ENCODE data around the gene SLC2A6. TPM values are rescaled to one million over a fixed set of nuclear protein-coding genes. Genes with fewer than 3 reads are reported as not detected.
A peak's percentile ranks its signal among the peaks of the same experiment; 100 is the strongest.

SLC2A6 gene
- total RNA-seq, 1 donor from 2014 or later, result 8.4 TPM

GRCh38 chr9:133511607-133512006, 32.7 kb upstream of the SLC2A6 start:
- Mint-ChIP-seq H3K4me3 (ENCODE audit: unreplicated experiment) (no peak overlapping the region), H3K36me3 (ENCODE audit: unreplicated experiment) (no peaks in the 10 kb centered on the region), H3K27me3 (ENCODE audit: unreplicated experiment) (no peaks in the 10 kb centered on the region), H3K9me3 (ENCODE audit: unreplicated experiment) (no peaks in the 10 kb centered on the region), H3K4me1 (ENCODE audit: unreplicated experiment) (peaks cover 52% of the 10 kb centered on the region), H3K27ac (ENCODE audit: unreplicated experiment) (no peak overlapping the region)
- DNase-seq (ENCODE audit: extremely low spot score, unreplicated experiment), result no peak
- TF ChIP-seq CTCF (IDR thresholded peaks at IDR 0.05), result no peak

GRCh38 chr9:133510926-133511505, 32.1 kb upstream of the SLC2A6 start:
- TF ChIP-seq CTCF (IDR thresholded peaks at IDR 0.05), result no peak
- Mint-ChIP-seq H3K4me1 (ENCODE audit: unreplicated experiment) (peaks cover 57% of the 10 kb centered on the region), H3K9me3 (ENCODE audit: unreplicated experiment) (no peaks in the 10 kb centered on the region), H3K4me3 (ENCODE audit: unreplicated experiment) (no peak overlapping the region), H3K36me3 (ENCODE audit: unreplicated experiment) (no peaks in the 10 kb centered on the region), H3K27me3 (ENCODE audit: unreplicated experiment) (no peaks in the 10 kb centered on the region), H3K27ac (ENCODE audit: unreplicated experiment) (no peak overlapping the region)
- DNase-seq (ENCODE audit: extremely low spot score, unreplicated experiment), result no peak

- Mint-ChIP-seq H3K36me3 (ENCODE audit: unreplicated experiment) (no peaks in the 10 kb centered on the region), H3K4me1 (ENCODE audit: unreplicated experiment) (peaks cover 59% of the 10 kb centered on the region), H3K27me3 (ENCODE audit: unreplicated experiment) (no peaks in the 10 kb centered on the region), H3K27ac (ENCODE audit: unreplicated experiment) (peak overlapping the region; percentile 76), H3K4me3 (ENCODE audit: unreplicated experiment) (peak overlapping the region; percentile 44), H3K9me3 (ENCODE audit: unreplicated experiment) (no peaks in the 10 kb centered on the region)
- no peak for DNase-seq (ENCODE audit: extremely low spot score, unreplicated experiment)
- TF ChIP-seq CTCF (IDR thresholded peaks at IDR 0.05), result peak; percentile 18
These were observed 30.5 kb upstream of the SLC2A6 start for GRCh38 chr9:133509179-133510083.

- Mint-ChIP-seq H3K27ac (ENCODE audit: unreplicated experiment) (no peak overlapping the region), H3K4me1 (ENCODE audit: unreplicated experiment) (peaks cover 51% of the 10 kb centered on the region), H3K9me3 (ENCODE audit: unreplicated experiment) (no peaks in the 10 kb centered on the region), H3K27me3 (ENCODE audit: unreplicated experiment) (peaks cover 7% of the 10 kb centered on the region), H3K36me3 (ENCODE audit: unreplicated experiment) (no peaks in the 10 kb centered on the region), H3K4me3 (ENCODE audit: unreplicated experiment) (no peak overlapping the region)
- no peak for DNase-seq (ENCODE audit: extremely low spot score, unreplicated experiment)
- no peak for TF ChIP-seq CTCF (IDR thresholded peaks at IDR 0.05)
These were observed 29.1 kb upstream of the SLC2A6 start for GRCh38 chr9:133508046-133508445.

GRCh38 chr9:133507246-133507965, 28.5 kb upstream of the SLC2A6 start:
- H3K27ac Mint-ChIP-seq (ENCODE audit: unreplicated experiment), result peak overlapping the region; percentile 38
- peaks cover 4% of the 10 kb centered on the region for H3K9me3 Mint-ChIP-seq (ENCODE audit: unreplicated experiment)
- TF ChIP-seq CTCF (IDR thresholded peaks at IDR 0.05), result no peak
- no peak for DNase-seq (ENCODE audit: extremely low spot score, unreplicated experiment)
- peaks cover 11% of the 10 kb centered on the region for H3K27me3 Mint-ChIP-seq (ENCODE audit: unreplicated experiment)
- peaks cover 2% of the 10 kb centered on the region for H3K36me3 Mint-ChIP-seq (ENCODE audit: unreplicated experiment)
- no peak overlapping the region for H3K4me3 Mint-ChIP-seq (ENCODE audit: unreplicated experiment)
- H3K4me1 Mint-ChIP-seq (ENCODE audit: unreplicated experiment), result peaks cover 51% of the 10 kb centered on the region

Data from osteocyte (in vitro differentiated cells).